Transverse colon (tissue), 4 donors: ENCODE results near the gene SEMA6B. TPM values are rescaled to one million over a fixed set of nuclear protein-coding genes. Genes with fewer than 3 reads are reported as not detected.

Experiments
- DNase-seq: peaks from one replicate; pipeline ENCODE4 v3.0.0-alpha.2; 2019
- H3K27ac ChIP-seq, 4 donors: fragments of 200-600 bp; sonication (generic); 2 replicates each; pipeline ENCODE4 v1.5.1; 2016 to 2018; ENCODE audit warnings: inconsistent platforms in 4 of 4
- H3K27me3 ChIP-seq: fragments of 200-600 bp; sonication (generic); 2 replicates; pipeline ENCODE4 v1.5.1; 2017; ENCODE audit warnings: inconsistent platforms
- H3K36me3 ChIP-seq, 4 donors: fragments of 200-600 bp; sonication (generic); 2 replicates each; pipeline ENCODE4 v1.5.1; 2017 to 2019; ENCODE audit warnings: inconsistent platforms in 4 of 4
- H3K4me1 ChIP-seq, 4 donors: fragments of 200-600 bp; sonication (generic); 2 replicates each; pipeline ENCODE4 v1.5.1; 2017 to 2020; ENCODE audit warnings: inconsistent platforms in 4 of 4
- H3K4me3 ChIP-seq, 4 donors: fragments of 200-600 bp; sonication (generic); 1 replicate in 1 of 4; 2 replicates in 3 of 4; pipeline versions ENCODE4 v1.5.1 to v1.6.1; 2017 to 2019; ENCODE audit warnings: inconsistent platforms in 4 of 4
- H3K9me3 ChIP-seq, 2 donors: fragments of 200-600 bp; sonication (generic); 2 replicates each; pipeline ENCODE4 v1.5.1; 2017 to 2019; ENCODE audit warnings: inconsistent platforms in 2 of 2
- CTCF ChIP-seq, 5 experiments: fragments of 200-600 bp in 3 of 5; fragments of 450-650 bp in 2 of 5; sonication (generic) in 3 of 5; IDR thresholded peaks; 1 replicate in 2 of 5; 2 replicates in 3 of 5; pipeline ENCODE4 v1.5.1; 2016 to 2017; ENCODE audit warnings: antibody characterized with exemption in 5 of 5, inconsistent platforms in 3 of 5, mild to moderate bottlenecking in 2 of 5, moderate library complexity in 1 of 5
- EP300 ChIP-seq: sonication (generic); formaldehyde crosslinking; IDR thresholded peaks from one replicate; pipeline ENCODE4 v1.6.1; 2017; ENCODE audit warnings: antibody characterized with exemption, low read depth
- POLR2A ChIP-seq: fragments of 450-650 bp; IDR thresholded peaks from one replicate; pipeline ENCODE4 v1.6.1; 2016; ENCODE audit warnings: antibody characterized with exemption, mild to moderate bottlenecking, moderate library complexity
- POLR2AphosphoS5 ChIP-seq, 3 donors: sonication (generic); formaldehyde crosslinking; IDR thresholded peaks; one replicate each; pipeline ENCODE4 v1.6.1; 2016; ENCODE audit warnings: antibody characterized with exemption in 3 of 3
- WGBS, 2 donors: methylation state at CpG; one replicate each; pipeline ENCODE4 v1.1.5; 2018; ENCODE audit warnings: low coverage in 1 of 2; 5-methylcytosine and 5-hydroxymethylcytosine counted together
- in situ Hi-C, 4 donors: fragments of 200-750 bp; cut with MboI; loops; one replicate each; pipeline versions ENCODE4 v1.15.0 to v1.15.1; 2017; ENCODE audit warnings: low sequenced_read_pairs in 3 of 4, low pct_ligation_motif_present in 1 of 4, low pct_unique_long_range_greater_than_20kb in 1 of 4
- intact Hi-C: fragments of 100-400 bp; cut with DNase I; formaldehyde crosslinking; loops from one replicate; pipeline ENCODE4 v1.15.1; 2023; ENCODE audit warnings: low total_unique reads
- total RNA-seq, 4 donors: library from RNA; depleted of rRNA; stranded (reverse); fragments of >200 nt; gene quantifications; one replicate each; pipeline ENCODE4 v1.1.0, GENCODE V29; 2016

The SEMA6B gene
- total RNA-seq, 4 donors from 2014 or later = 1.00 to 4.1 (median 1.7) TPM

- Histone ChIP-seq H3K27me3 (no peaks in the 10 kb centered on the region), H3K4me3 (no peak overlapping the region), H3K27ac (no peak overlapping the region), H3K36me3 (no peaks in the 10 kb centered on the region), H3K9me3 (no peaks in the 10 kb centered on the region), H3K4me1 (no peaks in the 10 kb centered on the region)
- WGBS, 2 donors = 94% methylated on average over 23 of the region's 23 CpGs; no CpG with 5 or more reads in 1 of the 2 donors
- TF ChIP-seq POLR2A (no peak), POLR2AphosphoS5 (IDR thresholded peaks at IDR 0.05) (no peak), CTCF (IDR thresholded peaks at IDR 0.05) (no peak), EP300 (no peak)
- no peak for DNase-seq
- intact Hi-C loops (no loop called here), in situ Hi-C loops (no loop called here)
Measured at GRCh38 chr19:4504297-4504701, 55.2 kb downstream of the SEMA6B start.

- Histone ChIP-seq H3K4me1 (no peaks in the 10 kb centered on the region), H3K9me3 (no peaks in the 10 kb centered on the region), H3K36me3 (peaks cover 0 to 2% (median 0%) of the 10 kb centered on the region in 4 donors), H3K27ac (no peak overlapping the region), H3K27me3 (no peaks in the 10 kb centered on the region), H3K4me3 (no peak overlapping the region)
- intact Hi-C loops = no loop called here
- WGBS, 2 donors = 90% methylated on average over 10 of the region's 10 CpGs; no CpG with 5 or more reads in 1 of the 2 donors
- no peak for DNase-seq
- in situ Hi-C loops = no loop called here
- TF ChIP-seq POLR2AphosphoS5 (IDR thresholded peaks at IDR 0.05) = no peak
- TF ChIP-seq POLR2A = no peak
- TF ChIP-seq EP300 = no peak
- TF ChIP-seq CTCF (IDR thresholded peaks at IDR 0.05) = no peak
Measured at GRCh38 chr19:4503825-4504170, 55.7 kb downstream of the SEMA6B start.

GRCh38 chr19:4503132-4503824 lies 56.2 kb downstream of the SEMA6B start:
- Histone ChIP-seq H3K27ac (no peak overlapping the region), H3K4me3 (no peak overlapping the region), H3K9me3 (no peaks in the 10 kb centered on the region), H3K4me1 (no peaks in the 10 kb centered on the region), H3K27me3 (no peaks in the 10 kb centered on the region), H3K36me3 (peaks cover 0 to 7% (median 0%) of the 10 kb centered on the region in 4 donors)
- DNase-seq = no peak
- 96% methylated on average over 21 of the region's 25 CpGs; no CpG with 5 or more reads in 1 of the 2 donors for WGBS, 2 donors
- in situ Hi-C loops = no loop called here
- no peak for TF ChIP-seq POLR2AphosphoS5 (IDR thresholded peaks at IDR 0.05)
- TF ChIP-seq EP300 = no peak
- no peak for TF ChIP-seq POLR2A
- no peak for TF ChIP-seq CTCF (IDR thresholded peaks at IDR 0.05)
- intact Hi-C loops = no loop called here

GRCh38 chr19:4502282-4503131 lies 57.0 kb downstream of the SEMA6B start:
- intact Hi-C loops = no loop called here
- 82 to 100% methylated on average over 1 to 31 of the region's 37 CpGs for WGBS, 2 donors

More at GRCh38 chr19:4502282-4503131, 57.0 kb downstream of the SEMA6B start:
- Histone ChIP-seq H3K4me1 (no peaks in the 10 kb centered on the region), H3K27me3 (no peaks in the 10 kb centered on the region), H3K36me3 (peaks cover 0 to 12% (median 0%) of the 10 kb centered on the region in 4 donors), H3K27ac (no peak overlapping the region), H3K9me3 (no peaks in the 10 kb centered on the region), H3K4me3 (no peak overlapping the region)
- in situ Hi-C loops = no loop called here
- no peak for DNase-seq
- TF ChIP-seq EP300 (no peak), CTCF (IDR thresholded peaks at IDR 0.05) (no peak), POLR2AphosphoS5 (IDR thresholded peaks at IDR 0.05) (no peak), POLR2A (no peak)
